Astrocyte (in vitro differentiated cells and primary cell): ENCODE data around the gene IFNB1. TPM values are rescaled to one million over a fixed set of nuclear protein-coding genes. Genes with fewer than 3 reads are reported as not detected.

ENCODE experiments used
- DNase-seq: peaks from one replicate; pipeline ENCODE4 v3.0.0-alpha.2; 2010; ENCODE audit warnings: low read depth
- FAIRE-seq: peaks from 2 replicates; lab custom pipeline; 2011; peaks lifted over from hg19 to GRCh38; lab: Jason Lieb, UNC
- H2AFZ ChIP-seq: 2 replicates; pipeline ENCODE4 v1.6.0; 2012; ENCODE audit warnings: low read depth, low read length, inconsistent platforms
- H3K27ac ChIP-seq: 2 replicates; pipeline ENCODE4 v1.5.1; 2011; ENCODE audit warnings: low read depth, low read length, inconsistent platforms
- H3K27me3 ChIP-seq: 2 replicates; pipeline ENCODE4 v1.6.0; 2011; ENCODE audit warnings: low read length, inconsistent platforms; ENCODE audit not compliant: insufficient read depth
- H3K36me3 ChIP-seq: 2 replicates; pipeline ENCODE4 v1.5.1; 2011; ENCODE audit warnings: low read length, inconsistent platforms; ENCODE audit not compliant: insufficient read depth
- H3K4me1 ChIP-seq: 2 replicates; pipeline ENCODE4 v1.5.1; 2011; ENCODE audit warnings: low read length, inconsistent platforms; ENCODE audit not compliant: insufficient read depth
- H3K4me2 ChIP-seq: 2 replicates; pipeline ENCODE4 v1.6.0; 2012; ENCODE audit warnings: low read length, inconsistent platforms
- H3K4me3 ChIP-seq: 2 replicates; pipeline ENCODE4 v1.5.1; 2011; ENCODE audit warnings: low read depth, mild to moderate bottlenecking, low read length, inconsistent platforms; ENCODE audit not compliant: insufficient read depth
- H3K79me2 ChIP-seq: 2 replicates; pipeline ENCODE4 v1.6.0; 2012; ENCODE audit warnings: mild to moderate bottlenecking, low read length, inconsistent platforms; ENCODE audit not compliant: insufficient read depth
- H3K9ac ChIP-seq: 2 replicates; pipeline ENCODE4 v1.6.0; 2012; ENCODE audit warnings: mild to moderate bottlenecking, low read length, inconsistent platforms
- H3K9me3 ChIP-seq: 2 replicates; pipeline ENCODE4 v1.5.1; 2012; ENCODE audit warnings: low read depth, mild to moderate bottlenecking, low read length, inconsistent platforms; ENCODE audit not compliant: insufficient read depth
- H4K20me1 ChIP-seq: 2 replicates; pipeline ENCODE4 v1.6.0; 2012; ENCODE audit warnings: low read length, inconsistent platforms; ENCODE audit not compliant: insufficient read depth
- H3K27ac Mint-ChIP-seq: one replicate; pipeline ENCODE4 v1.8.0; 2021; ENCODE audit warnings: mild to moderate bottlenecking, mixed read lengths; ENCODE audit not compliant: unreplicated experiment
- H3K27me3 Mint-ChIP-seq: one replicate; pipeline ENCODE4 v1.8.0; 2021; ENCODE audit warnings: low read depth, mixed read lengths; ENCODE audit not compliant: unreplicated experiment
- H3K36me3 Mint-ChIP-seq: one replicate; pipeline ENCODE4 v1.8.0; 2021; ENCODE audit warnings: low read depth, mixed read lengths; ENCODE audit not compliant: unreplicated experiment
- H3K4me1 Mint-ChIP-seq: one replicate; pipeline ENCODE4 v1.8.0; 2021; ENCODE audit warnings: low read depth, mixed read lengths; ENCODE audit not compliant: unreplicated experiment
- H3K4me3 Mint-ChIP-seq: one replicate; pipeline ENCODE4 v1.8.0; 2021; ENCODE audit warnings: mild to moderate bottlenecking, moderate library complexity, mixed read lengths; ENCODE audit not compliant: unreplicated experiment
- H3K9me3 Mint-ChIP-seq: one replicate; pipeline ENCODE4 v1.8.0; 2021; ENCODE audit warnings: mild to moderate bottlenecking, mixed read lengths; ENCODE audit not compliant: unreplicated experiment
- EZH2 ChIP-seq: IDR thresholded peaks from 2 replicates; pipeline ENCODE4 v1.6.1; 2012; ENCODE audit warnings: mild to moderate bottlenecking, low read length, inconsistent platforms; ENCODE audit not compliant: insufficient read depth
- total RNA-seq: library from RNA; stranded (reverse); gene quantifications from 2 replicates; pipeline ENCODE4 v1.2.1, GENCODE V29; 2021
- TF ChIP-seq, protein P1 (sequence below): IDR thresholded peaks from 2 replicates; pipeline ENCODE4 v1.5.1; 2011; ENCODE audit warnings: low read depth, mild to moderate bottlenecking, inconsistent platforms, low read length, moderate library complexity; ENCODE audit not compliant: insufficient read depth

IFNB1 gene
- total RNA-seq, 1 donor from 2014 or later, result 2.5 TPM

- Mint-ChIP-seq H3K4me3 (no peak overlapping the region), H3K9me3 (peaks cover under 1% of the 10 kb centered on the region), H3K27ac (peak overlapping the region; percentile 58), H3K4me1 (peaks cover 11% of the 10 kb centered on the region), H3K36me3 (no peaks in the 10 kb centered on the region), H3K27me3 (no peaks in the 10 kb centered on the region)
- FAIRE-seq, result peak; percentile 69
- Histone ChIP-seq H3K9ac (no peak overlapping the region), H3K9me3 (no peaks in the 10 kb centered on the region), H3K4me1 (peaks cover 17% of the 10 kb centered on the region), H3K4me2 (peak overlapping the region; percentile 51), H3K27ac (no peak overlapping the region), H3K36me3 (no peaks in the 10 kb centered on the region), H4K20me1 (no peaks in the 10 kb centered on the region), H3K79me2 (no peaks in the 10 kb centered on the region), H2AFZ (no peak overlapping the region), H3K27me3 (no peaks in the 10 kb centered on the region), H3K4me3 (no peak overlapping the region)
- DNase-seq, result peak; percentile 20
- TF ChIP-seq EZH2, result no peak
- TF ChIP-seq, protein P1, sequence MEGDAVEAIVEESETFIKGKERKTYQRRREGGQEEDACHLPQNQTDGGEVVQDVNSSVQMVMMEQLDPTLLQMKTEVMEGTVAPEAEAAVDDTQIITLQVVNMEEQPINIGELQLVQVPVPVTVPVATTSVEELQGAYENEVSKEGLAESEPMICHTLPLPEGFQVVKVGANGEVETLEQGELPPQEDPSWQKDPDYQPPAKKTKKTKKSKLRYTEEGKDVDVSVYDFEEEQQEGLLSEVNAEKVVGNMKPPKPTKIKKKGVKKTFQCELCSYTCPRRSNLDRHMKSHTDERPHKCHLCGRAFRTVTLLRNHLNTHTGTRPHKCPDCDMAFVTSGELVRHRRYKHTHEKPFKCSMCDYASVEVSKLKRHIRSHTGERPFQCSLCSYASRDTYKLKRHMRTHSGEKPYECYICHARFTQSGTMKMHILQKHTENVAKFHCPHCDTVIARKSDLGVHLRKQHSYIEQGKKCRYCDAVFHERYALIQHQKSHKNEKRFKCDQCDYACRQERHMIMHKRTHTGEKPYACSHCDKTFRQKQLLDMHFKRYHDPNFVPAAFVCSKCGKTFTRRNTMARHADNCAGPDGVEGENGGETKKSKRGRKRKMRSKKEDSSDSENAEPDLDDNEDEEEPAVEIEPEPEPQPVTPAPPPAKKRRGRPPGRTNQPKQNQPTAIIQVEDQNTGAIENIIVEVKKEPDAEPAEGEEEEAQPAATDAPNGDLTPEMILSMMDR, result no peak
Observed at GRCh38 chr9:21027295-21027694, 50.4 kb downstream of the IFNB1 start.

Other genes starting within 250 kb of the IFNB1 start
- gene HACD4, start 46.3 kb downstream of the IFNB1 start, total RNA-seq, result 1.9 and 2.1 TPM in 2 replicates
- gene IFNW1, start 63.9 kb upstream of the IFNB1 start, total RNA-seq, result not detected in 2 replicates
- gene IFNA21, start 88.7 kb upstream of the IFNB1 start, total RNA-seq, result not detected in 2 replicates
- gene IFNA4, start 109.6 kb upstream of the IFNB1 start, total RNA-seq, result not detected in 2 replicates
- gene IFNA7, start 124.3 kb upstream of the IFNB1 start, total RNA-seq, result not detected in 2 replicates
- gene IFNA10, start 129.2 kb upstream of the IFNB1 start, total RNA-seq, result not detected in 2 replicates
- gene IFNA16, start 139.4 kb upstream of the IFNB1 start, total RNA-seq, result not detected in 2 replicates
- not detected in 2 replicates for gene IFNA17, start 150.3 kb upstream of the IFNB1 start, total RNA-seq
- gene IFNA14, start 162.1 kb upstream of the IFNB1 start, total RNA-seq, result not detected in 2 replicates
- not detected in 2 replicates for gene IFNA5, start 227.4 kb upstream of the IFNB1 start, total RNA-seq